Heart left ventricle (tissue), 16 donors: Measurements from ENCODE around the gene NEK2. TPM values are rescaled to one million over a fixed set of nuclear protein-coding genes. Genes with fewer than 3 reads are reported as not detected.

Experiments
- ATAC-seq, 4 donors: fragments of 200-7000 bp; cut with Tn5 transposase; one replicate each; pipeline ENCODE4 v1.9.1; 2020 to 2022; ENCODE audit warnings: moderate library complexity in 4 of 4, mild to moderate bottlenecking in 3 of 4, moderate number of reproducible peaks in 1 of 4
- DNase-seq, 5 donors: peaks; one replicate each; pipeline ENCODE4 v3.0.0-alpha.2; 2020
- H3K27ac ChIP-seq, 12 donors: fragments of 200-600 bp; sonication (generic) in 4 of 12; one replicate each; pipeline versions ENCODE4 v1.5.0 to v1.8.0; 2016 to 2022; ENCODE audit warnings: mild to moderate bottlenecking in 2 of 12
- H3K27me3 ChIP-seq, 9 donors: fragments of 200-600 bp; sonication (generic) in 2 of 9; one replicate each; pipeline versions ENCODE4 v1.5.1 to v1.8.0; 2016 to 2022; ENCODE audit warnings: mild to moderate bottlenecking in 3 of 9
- H3K36me3 ChIP-seq, 9 donors: fragments of 200-600 bp; sonication (generic) in 2 of 9; one replicate each; pipeline versions ENCODE4 v1.5.0 to v1.8.0; 2018 to 2022; ENCODE audit warnings: mild to moderate bottlenecking in 2 of 9
- H3K4me1 ChIP-seq, 12 donors: fragments of 200-600 bp; sonication (generic) in 4 of 12; one replicate each; pipeline versions ENCODE4 v1.5.0 to v1.8.0; 2016 to 2022; ENCODE audit warnings: mild to moderate bottlenecking in 3 of 12
- H3K4me3 ChIP-seq, 12 donors: fragments of 200-600 bp; sonication (generic) in 4 of 12; one replicate each; pipeline versions ENCODE4 v1.5.0 to v1.8.0; 2017 to 2022; ENCODE audit warnings: mild to moderate bottlenecking in 9 of 12, moderate library complexity in 4 of 12
- H3K9me3 ChIP-seq, 12 donors: fragments of 200-600 bp; sonication (generic) in 4 of 12; one replicate each; pipeline versions ENCODE4 v1.5.0 to v1.8.0; 2016 to 2022; ENCODE audit warnings: mild to moderate bottlenecking in 1 of 12
- CTCF ChIP-seq, 12 donors: fragments of 200-600 bp; sonication (generic) in 4 of 12; IDR thresholded peaks; one replicate each; pipeline versions ENCODE4 v1.5.0 to v1.8.0; 2018 to 2022; ENCODE audit warnings: antibody characterized with exemption in 12 of 12, mild to moderate bottlenecking in 5 of 12
- POLR2A ChIP-seq, 2 donors: fragments of 450-650 bp; IDR thresholded peaks; one replicate each; pipeline ENCODE4 v1.6.1; 2017; ENCODE audit warnings: antibody characterized with exemption in 2 of 2, mild to moderate bottlenecking in 2 of 2, moderate library complexity in 2 of 2
- WGBS, 4 donors: extraction: QIAGEN DNeasy Blood & Tissue Kit in 2 of 4; methylation state at CpG; one replicate each; pipeline versions ENCODE4 v1.1.5 to v1.1.7; 2013 to 2018; 5-methylcytosine and 5-hydroxymethylcytosine counted together
- intact Hi-C, 10 donors: fragments of 100-400 bp; cut with DNase I; formaldehyde crosslinking; loops; one replicate each; pipeline versions ENCODE4 v1.11.1 to v1.14.2; 2022
- polyA plus RNA-seq, 2 donors: library from polyadenylated mRNA; stranded (reverse); fragments of 200-250 nt; gene quantifications; one replicate each; pipeline ENCODE4 v1.2.3, GENCODE V29; 2013
- total RNA-seq, 9 donors: library from RNA; depleted of rRNA in 2 of 9; stranded (reverse); fragments of >200 nt in 2 of 9; fragmentation: NEBNext Ultra II Directional in 3 of 9; extraction: Animal tissue kit (Norgen Biotek cat#: 25700) in 3 of 9; gene quantifications; one replicate each; pipeline versions ENCODE4 v1.1.0 to v1.2.4, GENCODE V29; 2016 to 2023
- donor health status: ischemic (EF 13 %, LVEDD 7.1; RV severe dilation, severe dysfunction).
- donor health status: healthy with polysubstance abuse.
- donor health status: DM: no; HTN: yes; CAD: no.
- donor health status: DM: no; HTN: no; CAD: no.
- donor health status: ischemic (EF 25% LVEDD 6.9; RV normal size, moderate dysfunction).
- donor health status: ischemic (EF 25% LVEDD 5.7; RV mildly dilated, moderate dysfunction).
- donor health status: healthy.
- donor health status: DM: yes; HTN: yes; CAD: no.
- donor health status: ischemic (EF 35%, LVEDD 5.7; RV mildly dilated, moderate dysfunction).
- donor health status: nonischemic (EF 11% LVEDD 7.7; RV severe dilation, severe dysfunction).
- donor health status: DM: yes; HTN: yes; CAD: no.
- donor health status: PGD.
- donor health status: ischemic (EF 29% LVEDD 5.4; RV normal size, mild dysfunction).
- donor health status: nonischemic (EF 23%, LVEDD 6.1; RV moderate dilation, normal function).

The NEK2 gene
- total and polyA plus RNA-seq, 11 donors: 0.10 to 2.5 (median 0.31) TPM; not detected in 5

GRCh38 chr1:211653959-211654496, 21.4 kb downstream of the NEK2 start:
- H3K27me3 ChIP-seq: no peaks in the 10 kb centered on the region
- no peak for ATAC-seq
- H3K4me3 ChIP-seq: no peak overlapping the region
- peaks cover 0 to 3% (median 0%) of the 10 kb centered on the region in 12 donors for H3K4me1 ChIP-seq
- no peaks in the 10 kb centered on the region for H3K36me3 ChIP-seq
- TF ChIP-seq POLR2A (IDR thresholded peaks at IDR 0.05) (no peak), CTCF (IDR thresholded peaks at IDR 0.05) (no peak)
- intact Hi-C loops: loop anchor here in 9 of 10 donors (2.0 to 10.0 kb wide), 8 partner anchors 75 to 331 kb away; partner anchors contain the start of genes TRAF5 (in 5 of the 9) and SLC30A1 (in 4 of the 9)
- no peaks in the 10 kb centered on the region for H3K9me3 ChIP-seq
- H3K27ac ChIP-seq: no peak overlapping the region
- DNase-seq: no peak
- WGBS, 4 donors: 64 to 66% (median 65%) methylated on average over 8 to 9 of the region's 9 CpGs

GRCh38 chr1:211653293-211653692, 22.1 kb downstream of the NEK2 start:
- TF ChIP-seq CTCF (IDR thresholded peaks at IDR 0.05) (no peak), POLR2A (IDR thresholded peaks at IDR 0.05) (no peak)
- ATAC-seq (no peak), DNase-seq (no peak)
- no peaks in the 10 kb centered on the region for H3K9me3 ChIP-seq
- no peak overlapping the region for H3K27ac ChIP-seq
- intact Hi-C loops: loop anchor here in 5 of 10 donors (2.0 to 10.0 kb wide), 4 partner anchors 76 to 328 kb away; partner anchors contain the start of genes TRAF5 (in 5 of the 5) and SLC30A1 (in 2 of the 5)
- no peaks in the 10 kb centered on the region for H3K36me3 ChIP-seq
- H3K27me3 ChIP-seq: no peaks in the 10 kb centered on the region
- WGBS, 4 donors: 85 to 92% (median 89%) methylated on average over 4 of the region's 4 CpGs
- no peak overlapping the region for H3K4me3 ChIP-seq
- H3K4me1 ChIP-seq: peaks cover 0 to 8% (median 0%) of the 10 kb centered on the region in 12 donors

GRCh38 chr1:211652371-211652770, 23.1 kb downstream of the NEK2 start:
- peaks cover 0 to 8% (median 0%) of the 10 kb centered on the region in 12 donors for H3K4me1 ChIP-seq
- H3K9me3 ChIP-seq: no peaks in the 10 kb centered on the region
- WGBS, 4 donors: 83 to 85% (median 84%) methylated on average over 6 of the region's 6 CpGs
- TF ChIP-seq CTCF (IDR thresholded peaks at IDR 0.05): no peak
- TF ChIP-seq POLR2A (IDR thresholded peaks at IDR 0.05): no peak
- H3K27me3 ChIP-seq: no peaks in the 10 kb centered on the region
- intact Hi-C loops: loop anchor here in 5 of 10 donors (2.0 to 10.0 kb wide), 4 partner anchors 75 to 328 kb away; partner anchors contain the start of genes TRAF5 (in 5 of the 5) and SLC30A1 (in 2 of the 5)
- DNase-seq: no peak
- no peak overlapping the region for H3K4me3 ChIP-seq
- no peaks in the 10 kb centered on the region for H3K36me3 ChIP-seq
- H3K27ac ChIP-seq: no peak overlapping the region
- ATAC-seq: no peak

GRCh38 chr1:211650904-211651303, 24.5 kb downstream of the NEK2 start:
- Histone ChIP-seq H3K27ac (no peak overlapping the region), H3K9me3 (no peaks in the 10 kb centered on the region), H3K36me3 (no peaks in the 10 kb centered on the region), H3K27me3 (no peaks in the 10 kb centered on the region), H3K4me1 (peaks cover 0 to 8% (median 0%) of the 10 kb centered on the region in 12 donors), H3K4me3 (no peak overlapping the region)
- intact Hi-C loops: loop anchor here in 5 of 10 donors (5.0 to 10.0 kb wide), 3 partner anchors 74 to 326 kb away; partner anchors contain the start of genes TRAF5 (in 5 of the 5) and SLC30A1 (in 2 of the 5)
- DNase-seq (no peak), ATAC-seq (no peak)
- TF ChIP-seq POLR2A (IDR thresholded peaks at IDR 0.05) (no peak), CTCF (IDR thresholded peaks at IDR 0.05) (no peak)
- 82 to 93% (median 92%) methylated on average over 7 of the region's 7 CpGs for WGBS, 4 donors
